CD14-positive monocyte (primary cell): ENCODE data around the gene RANBP3. TPM values are rescaled to one million over a fixed set of nuclear protein-coding genes. Genes with fewer than 3 reads are reported as not detected.
A peak's percentile ranks its signal among the peaks of the same experiment; 100 is the strongest.

Source experiments
- DNase-seq, 3 donors: peaks; one replicate each; pipeline ENCODE4 v3.0.0-alpha.2; 2011 to 2022
- H2AFZ ChIP-seq: 2 replicates; pipeline ENCODE4 v1.6.0; 2012; ENCODE audit warnings: mild to moderate bottlenecking, low read depth, low read length, inconsistent platforms; ENCODE audit not compliant: insufficient read depth, poor library complexity, severe bottlenecking
- H3K27ac ChIP-seq, 2 donors: 1 replicate in 1 of 2; 2 replicates in 1 of 2; pipeline ENCODE4 v1.5.1; 2012 to 2013; ENCODE audit warnings: low read length in 2 of 2, control low read depth in 1 of 2, inconsistent platforms in 1 of 2, low read depth in 1 of 2, mild to moderate bottlenecking in 1 of 2
- H3K27me3 ChIP-seq, 2 donors: one replicate each; pipeline versions ENCODE4 v1.6.0 to v1.6.1; 2011 to 2013; ENCODE audit warnings: low read length in 2 of 2; ENCODE audit not compliant: control insufficient read depth in 2 of 2, insufficient read depth in 2 of 2
- H3K36me3 ChIP-seq, 2 donors: replicated peaks in 1 of 2; 1 replicate in 1 of 2; 2 replicates in 1 of 2; pipeline versions ENCODE4 v1.5.1 to v1.6.1; 2012 to 2013; ENCODE audit warnings: low read length in 2 of 2, control low read depth in 1 of 2, inconsistent platforms in 1 of 2, mild to moderate bottlenecking in 1 of 2; ENCODE audit not compliant: insufficient read depth in 2 of 2, control insufficient read depth in 1 of 2
- H3K4me1 ChIP-seq, 2 donors: 1 replicate in 1 of 2; 2 replicates in 1 of 2; pipeline versions ENCODE4 v1.5.1 to v1.6.1; 2012 to 2013; ENCODE audit warnings: low read length in 2 of 2, control low read depth in 1 of 2, inconsistent platforms in 1 of 2, mild to moderate bottlenecking in 1 of 2, moderate library complexity in 1 of 2; ENCODE audit not compliant: insufficient read depth in 2 of 2, control insufficient read depth in 1 of 2
- H3K4me2 ChIP-seq: replicated peaks from 2 replicates; pipeline ENCODE3; 2012; ENCODE audit warnings: low read length, moderate library complexity, mild to moderate bottlenecking; ENCODE audit not compliant: poor library complexity, severe bottlenecking; ENCODE audit errors: extremely low read depth
- H3K4me3 ChIP-seq, 3 experiments: fragments of 200-600 bp in 1 of 3; sonication (generic) in 1 of 3; replicated peaks in 1 of 3; 1 replicate in 2 of 3; 2 replicates in 1 of 3; pipeline ENCODE4 v1.5.1; 2011 to 2013; ENCODE audit warnings: low read length in 3 of 3, mild to moderate bottlenecking in 3 of 3, control low read depth in 2 of 3, low read depth in 2 of 3, inconsistent platforms in 1 of 3, moderate library complexity in 1 of 3
- H3K79me2 ChIP-seq: 2 replicates; pipeline ENCODE4 v1.6.0; 2012; ENCODE audit warnings: mild to moderate bottlenecking, control low read depth, inconsistent platforms, low read length, moderate library complexity; ENCODE audit not compliant: insufficient read depth
- H3K9ac ChIP-seq: 2 replicates; pipeline ENCODE4 v1.6.0; 2017; ENCODE audit warnings: low read length, mild to moderate bottlenecking; ENCODE audit not compliant: insufficient read depth, poor library complexity, severe bottlenecking
- H3K9me3 ChIP-seq, 2 donors: replicated peaks in 1 of 2; 1 replicate in 1 of 2; 2 replicates in 1 of 2; pipeline versions ENCODE4 v1.5.1 to v1.6.1; 2012 to 2013; ENCODE audit warnings: low read length in 2 of 2, control low read depth in 1 of 2; ENCODE audit not compliant: control insufficient read depth in 1 of 2, insufficient read depth in 1 of 2
- H4K20me1 ChIP-seq: 2 replicates; pipeline ENCODE4 v1.6.0; 2012; ENCODE audit warnings: mild to moderate bottlenecking, low read length, control low read depth, moderate library complexity; ENCODE audit not compliant: insufficient read depth
- H3K27ac Mint-ChIP-seq, 7 donors: one replicate each; pipeline ENCODE4 v1.8.0; 2020; ENCODE audit warnings: mild to moderate bottlenecking in 7 of 7, mixed read lengths in 7 of 7, moderate library complexity in 6 of 7, inconsistent platforms in 2 of 7
- H3K27me3 Mint-ChIP-seq, 3 donors: one replicate each; pipeline ENCODE4 v1.8.0; 2021 to 2022; ENCODE audit warnings: low read depth in 3 of 3, mild to moderate bottlenecking in 3 of 3, mixed read lengths in 3 of 3, moderate library complexity in 3 of 3, inconsistent platforms in 1 of 3
- H3K36me3 Mint-ChIP-seq, 2 donors: one replicate each; pipeline ENCODE4 v1.8.0; 2020; ENCODE audit warnings: mixed read lengths in 2 of 2, inconsistent platforms in 1 of 2, mild to moderate bottlenecking in 1 of 2
- H3K4me1 Mint-ChIP-seq: one replicate; pipeline ENCODE4 v1.8.0; 2020; ENCODE audit warnings: mild to moderate bottlenecking, mixed read lengths
- H3K4me3 Mint-ChIP-seq, 2 donors: one replicate each; pipeline ENCODE4 v1.8.0; 2020; ENCODE audit warnings: mild to moderate bottlenecking in 2 of 2, mixed read lengths in 2 of 2, moderate library complexity in 1 of 2
- H3K9me3 Mint-ChIP-seq, 7 donors: one replicate each; pipeline ENCODE4 v1.8.0; 2020 to 2022; ENCODE audit warnings: mixed read lengths in 7 of 7, mild to moderate bottlenecking in 6 of 7, moderate library complexity in 6 of 7, inconsistent platforms in 2 of 7
- CTCF ChIP-seq: fragments of 200-600 bp; IDR thresholded peaks from one replicate; pipeline ENCODE4 v1.8.0; 2022; ENCODE audit warnings: antibody characterized with exemption, mild to moderate bottlenecking
- WGBS: methylation state at CpG from one replicate; pipeline ENCODE4 v1.1.5; 2013; ENCODE audit warnings: missing lambda C conversion rate; ENCODE audit not compliant: insufficient coverage; 5-methylcytosine and 5-hydroxymethylcytosine counted together
- intact Hi-C, 2 donors: fragments of 100-400 bp; cut with micrococcal nuclease; formaldehyde crosslinking; loops; one replicate each; pipeline versions ENCODE4 v1.15.0 to v1.15.1; 2023
- polyA plus RNA-seq, 3 donors: library from polyadenylated mRNA; depleted of rRNA in 1 of 3; unstranded in 2 of 3; stranded (reverse) in 1 of 3; fragments of 300-500 nt in 2 of 3; fragments of >200 nt in 1 of 3; fragmentation: Illumina TruSeq in 2 of 3; gene quantifications; 1 replicate in 2 of 3; 2 replicates in 1 of 3; pipeline ENCODE4 v1.2.3, GENCODE V29; 2012 to 2021

Gene RANBP3
- polyA plus RNA-seq, 3 donors: 4.5 to 49.5 (median 8.1) TPM

GRCh38 chr19:5985098-5985783, 7.3 kb upstream of the RANBP3 start:
- intact Hi-C loops: loop anchor here (5.0 to 10.0 kb wide), 2 partner anchors 37 to 140 kb away; no protein-coding TSS in a partner anchor

GRCh38 chr19:5984600-5984999, 6.7 kb upstream of the RANBP3 start:
- H4K20me1 ChIP-seq: no peaks in the 10 kb centered on the region
- intact Hi-C loops: loop anchor here in 1 of 2 donors (10.0 kb wide), 1 partner anchor 140 kb away; no protein-coding TSS in a partner anchor
- H3K4me1 Mint-ChIP-seq: peaks cover 30% of the 10 kb centered on the region
- H3K27me3 Mint-ChIP-seq: peaks cover 0 to 2% (median 0%) of the 10 kb centered on the region in 3 donors
- H3K4me3 ChIP-seq: no peak overlapping the region
- H3K27me3 ChIP-seq: no peaks in the 10 kb centered on the region
- no peaks in the 10 kb centered on the region for H3K36me3 ChIP-seq
- H3K9me3 Mint-ChIP-seq: no peaks in the 10 kb centered on the region
- WGBS: 73% methylated on average over 3 of the region's 4 CpGs
- TF ChIP-seq CTCF: no peak
- H3K27ac Mint-ChIP-seq: no peak overlapping the region
- no peak overlapping the region for H3K4me3 Mint-ChIP-seq
- H3K36me3 Mint-ChIP-seq: no peaks in the 10 kb centered on the region
- H3K79me2 ChIP-seq: no peaks in the 10 kb centered on the region
- peaks cover 17 to 23% of the 10 kb centered on the region in 2 donors for H3K4me1 ChIP-seq
- H3K9me3 ChIP-seq: no peaks in the 10 kb centered on the region
- H3K27ac ChIP-seq: no peak overlapping the region
- H3K9ac ChIP-seq: no peak overlapping the region
- H2AFZ ChIP-seq: no peak overlapping the region
- DNase-seq: no peak
- no peak overlapping the region for H3K4me2 ChIP-seq

More at GRCh38 chr19:5985098-5985783, 7.3 kb upstream of the RANBP3 start:
- no peak overlapping the region for H3K27ac Mint-ChIP-seq
- no peaks in the 10 kb centered on the region for H3K36me3 Mint-ChIP-seq
- H3K27me3 ChIP-seq: no peaks in the 10 kb centered on the region
- peaks cover 0 to under 1% (median 0%) of the 10 kb centered on the region in 7 donors for H3K9me3 Mint-ChIP-seq
- H3K79me2 ChIP-seq: no peaks in the 10 kb centered on the region
- TF ChIP-seq CTCF: no peak
- peaks cover 29% of the 10 kb centered on the region for H3K4me1 Mint-ChIP-seq
- H3K9ac ChIP-seq: peak overlapping the region; percentile 8
- H4K20me1 ChIP-seq: no peaks in the 10 kb centered on the region
- peaks cover 0 to 2% (median 0%) of the 10 kb centered on the region in 3 donors for H3K27me3 Mint-ChIP-seq
- no peak overlapping the region for H3K27ac ChIP-seq
- H2AFZ ChIP-seq: no peak overlapping the region
- H3K4me2 ChIP-seq: no peak overlapping the region
- no peaks in the 10 kb centered on the region for H3K36me3 ChIP-seq
- no peak overlapping the region for H3K4me3 Mint-ChIP-seq
- H3K4me1 ChIP-seq: peaks cover 17 to 23% of the 10 kb centered on the region in 2 donors
- no peaks in the 10 kb centered on the region for H3K9me3 ChIP-seq
- no peak overlapping the region for H3K4me3 ChIP-seq
- 100% methylated on average over 4 of the region's 12 CpGs for WGBS
- no peak for DNase-seq
